WTC11 (cell line): Measurements from ENCODE around the gene ADAT3. TPM values are rescaled to one million over a fixed set of nuclear protein-coding genes. Genes with fewer than 3 reads are reported as not detected.

ENCODE experiments used
- ATAC-seq: fragments of 200-7000 bp; cut with Tn5 transposase; 2 replicates; pipeline ENCODE4 v1.10.0; 2021; ENCODE audit warnings: mild to moderate bottlenecking, moderate library complexity
- CTCF ChIA-PET: fragments of 300-600 bp; sonication (Branson Sonifier 250); formaldehyde crosslinking; loops from one replicate; lab custom pipeline; 2021; ENCODE audit warnings: antibody characterized with exemption; lab: Charles Lee
- POLR2A ChIA-PET: fragments of 350-600 bp; sonication (Branson Sonifier 250); formaldehyde crosslinking; loops from one replicate; lab custom pipeline; 2021; ENCODE audit warnings: antibody characterized with exemption; lab: Charles Lee
- DNase-seq: peaks from one replicate; pipeline ENCODE4 v3.0.0; 2021; ENCODE audit warnings: low spot score
- H3K27ac Mint-ChIP-seq: 2 replicates; pipeline ENCODE4 v1.8.0; 2021; ENCODE audit warnings: mixed read lengths
- H3K27me3 Mint-ChIP-seq: 2 replicates; pipeline ENCODE4 v1.8.0; 2021; ENCODE audit warnings: low read depth, mild to moderate bottlenecking, moderate library complexity, mixed read lengths
- H3K36me3 Mint-ChIP-seq: 2 replicates; pipeline ENCODE4 v1.8.0; 2021; ENCODE audit warnings: mixed read lengths
- H3K4me1 Mint-ChIP-seq: 2 replicates; pipeline ENCODE4 v1.8.0; 2022; ENCODE audit warnings: mixed read lengths
- H3K4me3 Mint-ChIP-seq: 2 replicates; pipeline ENCODE4 v1.8.0; 2021; ENCODE audit warnings: mild to moderate bottlenecking, moderate library complexity, mixed read lengths
- H3K9me3 Mint-ChIP-seq: 2 replicates; pipeline ENCODE4 v1.8.0; 2021; ENCODE audit warnings: mixed read lengths
- CREM ChIP-seq: sonication (generic); formaldehyde crosslinking; IDR thresholded peaks from 2 replicates; pipeline ENCODE4 v1.8.1; 2022; ENCODE audit warnings: mild to moderate bottlenecking, missing genetic modification reagents, moderate library complexity
- ESRRA ChIP-seq: sonication (generic); formaldehyde crosslinking; IDR thresholded peaks from 2 replicates; pipeline ENCODE4 v1.8.1; 2022; ENCODE audit warnings: mild to moderate bottlenecking, missing genetic modification reagents, borderline replicate concordance
- FOXP4 ChIP-seq: sonication (generic); formaldehyde crosslinking; IDR thresholded peaks from 2 replicates; pipeline ENCODE4 v1.8.0; 2022; ENCODE audit warnings: mild to moderate bottlenecking, missing genetic modification reagents
- IRF1 ChIP-seq: sonication (generic); formaldehyde crosslinking; IDR thresholded peaks from 2 replicates; pipeline ENCODE4 v1.8.0; 2023; ENCODE audit warnings: missing genetic modification reagents
- IRF2 ChIP-seq: sonication (generic); formaldehyde crosslinking; IDR thresholded peaks from 2 replicates; pipeline ENCODE4 v1.8.0; 2022; ENCODE audit warnings: low read depth, missing genetic modification reagents, borderline replicate concordance
- JAZF1 ChIP-seq: fragments of 250-450 bp; sonication (Bioruptor Pico); IDR thresholded peaks from 2 replicates; pipeline ENCODE4 v1.9.0; 2021; ENCODE audit warnings: moderate library complexity, mild to moderate bottlenecking, inconsistent platforms
- KAT7 ChIP-seq: sonication (generic); formaldehyde crosslinking; IDR thresholded peaks from 2 replicates; pipeline ENCODE4 v1.8.1; 2023; ENCODE audit warnings: missing genetic modification reagents, mild to moderate bottlenecking, borderline replicate concordance
- MYBL2 ChIP-seq: sonication (generic); formaldehyde crosslinking; IDR thresholded peaks from 2 replicates; pipeline ENCODE4 v1.8.1; 2023; ENCODE audit warnings: mild to moderate bottlenecking, moderate library complexity, missing genetic modification reagents
- NR3C1 ChIP-seq: sonication (generic); formaldehyde crosslinking; conservative IDR thresholded peaks from 2 replicates; pipeline ENCODE4 v1.8.1; 2023; ENCODE audit warnings: low read depth, mild to moderate bottlenecking, missing genetic modification reagents
- PREB ChIP-seq: sonication (generic); formaldehyde crosslinking; IDR thresholded peaks from 2 replicates; pipeline ENCODE4 v1.8.1; 2022; ENCODE audit warnings: mild to moderate bottlenecking, missing genetic modification reagents, moderate library complexity, borderline replicate concordance
- RELA ChIP-seq: sonication (generic); formaldehyde crosslinking; IDR thresholded peaks from 2 replicates; pipeline ENCODE4 v1.8.1; 2022; ENCODE audit warnings: missing genetic modification reagents, mild to moderate bottlenecking, borderline replicate concordance
- RORB ChIP-seq: fragments of 250-450 bp; sonication (Bioruptor Pico); IDR thresholded peaks from 2 replicates; pipeline ENCODE4 v1.9.0; 2021; ENCODE audit warnings: mild to moderate bottlenecking
- ZBTB43 ChIP-seq: sonication (generic); formaldehyde crosslinking; IDR thresholded peaks from 2 replicates; pipeline ENCODE4 v1.8.1; 2023; ENCODE audit warnings: mild to moderate bottlenecking, missing genetic modification reagents
- ZNF281 ChIP-seq: sonication (generic); formaldehyde crosslinking; IDR thresholded peaks from 2 replicates; pipeline ENCODE4 v1.8.0; 2023; ENCODE audit warnings: mild to moderate bottlenecking, missing genetic modification reagents
- ZNF396 ChIP-seq: fragments of 250-450 bp; sonication (Bioruptor Pico); IDR thresholded peaks from 2 replicates; pipeline ENCODE4 v1.8.0; 2021; ENCODE audit warnings: mild to moderate bottlenecking, moderate library complexity, borderline replicate concordance
- ZNF416 ChIP-seq: fragments of 250-450 bp; sonication (Bioruptor Pico); IDR thresholded peaks from 2 replicates; pipeline ENCODE4 v1.9.0; 2021; ENCODE audit warnings: mild to moderate bottlenecking, inconsistent platforms
- ZSCAN18 ChIP-seq: fragments of 250-450 bp; sonication (Bioruptor Pico); IDR thresholded peaks from 2 replicates; pipeline ENCODE4 v2.1.2; 2022; ENCODE audit warnings: mild to moderate bottlenecking, moderate library complexity
- total RNA-seq: library from RNA; stranded (reverse); gene quantifications from 3 replicates; pipeline ENCODE4 v1.2.3, GENCODE V29; 2021

ADAT3 gene
- total RNA-seq, 1 experiment from 2014 or later, result 20.3 TPM

- TF ChIP-seq ZNF281 (CRISPR knock-in tag), result no peak
- no peak for TF ChIP-seq ZNF416
- no peak for TF ChIP-seq ESRRA (CRISPR knock-in tag)
Measured at GRCh38 chr19:1911995-1912394, 6.8 kb downstream of the ADAT3 start (continued).

- Mint-ChIP-seq H3K4me1 (no peaks in the 10 kb centered on the region), H3K36me3 (peaks cover 6% of the 10 kb centered on the region; the same call in 1 of the 2 replicates), H3K27ac (no peak overlapping the region), H3K9me3 (no peaks in the 10 kb centered on the region), H3K4me3 (no peak overlapping the region), H3K27me3 (no peaks in the 10 kb centered on the region)
- DNase-seq, result no peak
- POLR2A ChIA-PET, result no interaction called here
- CTCF ChIA-PET, result no interaction called here
- TF ChIP-seq RORB (CRISPR knock-in tag) (no peak), ZNF281 (CRISPR knock-in tag) (no peak), PREB (CRISPR knock-in tag) (no peak), RELA (no peak), KAT7 (CRISPR knock-in tag) (no peak), IRF2 (CRISPR knock-in tag) (no peak), IRF1 (CRISPR knock-in tag) (no peak), MYBL2 (no peak), ZBTB43 (no peak), ZNF396 (CRISPR knock-in tag) (no peak), ZSCAN18 (no peak), JAZF1 (CRISPR knock-in tag) (no peak), FOXP4 (CRISPR knock-in tag) (no peak), NR3C1 (CRISPR knock-in tag) (no peak), CREM (no peak)
- ATAC-seq, result no peak
Measured at GRCh38 chr19:1912760-1913505, 7.7 kb downstream of the ADAT3 start.
